HG02981 (cell line): ENCODE results near the gene PCDHA10.
"Not testable (repeated sequence)": the region's sequence is repeated elsewhere in the genome, so short reads cannot be mapped to it uniquely, and the experiment has no call there.

ENCODE experiments used
- ATAC-seq: cut with Tn5 transposase; IDR thresholded peaks from one replicate; pipeline ENCODE4 v1.9.1; 2021; ENCODE audit warnings: mild to moderate bottlenecking, moderate library complexity; ENCODE audit not compliant: unreplicated experiment

PCDHA10 gene

DNA sequence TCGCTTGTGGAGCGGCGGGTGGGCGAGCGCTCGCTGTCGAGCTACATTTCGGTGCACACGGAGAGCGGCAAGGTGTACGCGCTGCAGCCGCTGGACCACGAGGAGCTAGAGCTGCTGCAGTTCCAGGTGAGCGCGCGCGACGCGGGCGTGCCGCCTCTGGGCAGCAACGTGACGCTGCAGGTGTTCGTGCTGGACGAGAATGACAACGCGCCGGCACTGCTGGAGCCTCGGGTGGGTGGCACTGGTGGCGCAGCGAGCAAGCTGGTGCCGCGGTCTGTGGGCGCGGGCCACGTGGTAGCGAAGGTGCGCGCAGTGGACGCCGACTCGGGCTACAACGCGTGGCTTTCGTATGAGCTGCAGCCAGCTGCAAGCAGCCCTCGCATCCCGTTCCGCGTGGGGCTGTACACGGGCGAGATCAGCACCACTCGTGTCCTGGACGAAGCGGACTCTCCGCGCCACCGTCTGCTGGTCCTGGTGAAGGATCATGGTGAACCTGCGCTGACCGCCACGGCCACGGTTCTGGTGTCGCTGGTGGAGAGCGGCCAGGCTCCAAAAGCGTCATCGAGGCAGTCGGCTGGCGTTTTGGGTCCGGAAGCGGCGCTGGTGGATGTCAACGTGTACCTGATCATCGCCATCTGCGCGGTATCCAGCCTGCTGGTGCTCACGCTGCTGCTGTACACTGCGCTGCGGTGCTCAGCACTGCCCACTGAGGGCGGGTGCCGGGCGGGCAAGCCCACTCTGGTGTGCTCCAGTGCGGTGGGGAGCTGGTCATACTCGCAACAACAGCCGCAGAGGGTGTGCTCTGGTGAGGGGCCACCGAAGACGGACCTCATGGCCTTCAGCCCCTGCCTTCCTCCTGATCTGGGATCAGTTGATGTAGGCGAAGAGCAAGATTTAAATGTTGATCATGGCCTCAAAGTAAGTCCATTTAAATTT, 12.6 kb upstream of the PCDHA10 start:
- ATAC-seq: no peak

DNA sequence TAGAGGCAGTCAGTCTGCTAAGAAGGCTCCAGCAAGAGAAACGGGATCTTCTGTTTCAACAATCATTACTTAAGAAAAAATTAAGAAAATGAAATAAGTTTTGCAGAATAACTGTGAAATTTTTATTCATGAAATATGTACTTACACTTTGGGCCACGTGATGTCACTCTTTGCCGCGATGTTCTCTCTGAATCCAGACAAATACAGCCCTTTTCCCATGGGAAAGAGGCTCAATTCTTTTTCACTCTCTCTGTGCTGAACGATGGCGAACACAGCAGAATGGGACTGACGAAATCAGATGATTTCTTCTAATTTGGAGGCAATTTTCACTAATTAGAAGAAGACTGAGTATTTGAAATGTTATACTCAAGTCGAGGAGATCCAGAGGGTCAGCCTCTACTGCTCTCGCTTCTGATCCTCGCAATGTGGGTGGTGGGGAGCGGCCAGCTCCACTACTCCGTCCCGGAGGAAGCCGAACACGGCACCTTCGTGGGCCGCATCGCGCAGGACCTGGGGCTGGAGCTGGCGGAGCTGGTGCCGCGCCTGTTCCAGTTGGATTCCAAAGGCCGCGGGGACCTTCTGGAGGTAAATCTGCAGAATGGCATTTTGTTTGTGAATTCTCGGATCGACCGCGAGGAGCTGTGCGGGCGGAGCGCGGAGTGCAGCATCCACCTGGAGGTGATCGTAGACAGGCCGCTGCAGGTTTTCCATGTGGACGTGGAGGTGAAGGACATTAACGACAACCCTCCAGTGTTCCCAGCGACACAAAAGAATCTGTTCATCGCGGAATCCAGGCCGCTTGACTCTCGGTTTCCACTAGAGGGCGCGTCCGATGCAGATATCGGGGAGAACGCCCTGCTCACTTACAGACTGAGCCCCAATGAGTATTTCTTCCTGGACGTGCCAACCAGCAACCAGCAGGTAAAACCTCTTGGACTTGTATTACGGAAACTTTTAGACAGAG, 7.3 kb upstream of the PCDHA10 start, which contains the start of gene PCDHA9:
Gene PCDHA9, plus strand, starts transcription at position 244 of the 964 bp plus-strand sequence. Its CDS starts 114 bp downstream, at position 358.
- ATAC-seq: not testable (repeated sequence)

DNA sequence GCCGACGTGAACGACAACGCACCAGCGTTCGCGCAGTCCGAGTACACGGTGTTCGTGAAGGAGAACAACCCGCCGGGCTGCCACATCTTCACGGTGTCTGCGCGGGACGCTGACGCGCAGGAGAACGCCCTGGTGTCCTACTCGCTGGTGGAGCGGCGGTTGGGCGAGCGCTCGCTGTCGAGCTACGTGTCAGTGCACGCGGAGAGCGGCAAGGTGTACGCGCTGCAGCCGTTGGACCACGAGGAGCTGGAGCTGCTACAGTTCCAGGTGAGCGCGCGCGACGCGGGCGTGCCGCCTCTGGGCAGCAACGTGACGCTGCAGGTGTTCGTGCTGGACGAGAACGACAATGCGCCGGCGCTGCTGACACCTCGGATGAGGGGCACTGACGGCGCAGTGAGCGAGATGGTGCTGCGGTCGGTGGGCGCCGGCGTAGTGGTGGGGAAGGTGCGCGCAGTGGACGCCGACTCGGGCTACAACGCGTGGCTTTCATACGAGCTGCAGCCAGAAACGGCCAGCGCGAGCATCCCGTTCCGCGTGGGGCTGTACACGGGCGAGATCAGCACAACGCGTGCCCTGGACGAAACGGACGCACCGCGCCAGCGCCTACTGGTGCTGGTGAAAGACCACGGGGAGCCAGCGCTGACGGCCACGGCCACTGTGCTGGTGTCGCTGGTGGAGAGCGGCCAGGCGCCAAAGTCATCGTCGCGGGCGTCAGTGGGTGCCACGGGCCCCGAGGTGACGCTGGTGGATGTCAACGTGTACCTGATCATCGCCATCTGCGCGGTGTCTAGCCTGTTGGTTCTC, 5.7 kb upstream of the PCDHA10 start:
- not testable (repeated sequence) for ATAC-seq

DNA sequence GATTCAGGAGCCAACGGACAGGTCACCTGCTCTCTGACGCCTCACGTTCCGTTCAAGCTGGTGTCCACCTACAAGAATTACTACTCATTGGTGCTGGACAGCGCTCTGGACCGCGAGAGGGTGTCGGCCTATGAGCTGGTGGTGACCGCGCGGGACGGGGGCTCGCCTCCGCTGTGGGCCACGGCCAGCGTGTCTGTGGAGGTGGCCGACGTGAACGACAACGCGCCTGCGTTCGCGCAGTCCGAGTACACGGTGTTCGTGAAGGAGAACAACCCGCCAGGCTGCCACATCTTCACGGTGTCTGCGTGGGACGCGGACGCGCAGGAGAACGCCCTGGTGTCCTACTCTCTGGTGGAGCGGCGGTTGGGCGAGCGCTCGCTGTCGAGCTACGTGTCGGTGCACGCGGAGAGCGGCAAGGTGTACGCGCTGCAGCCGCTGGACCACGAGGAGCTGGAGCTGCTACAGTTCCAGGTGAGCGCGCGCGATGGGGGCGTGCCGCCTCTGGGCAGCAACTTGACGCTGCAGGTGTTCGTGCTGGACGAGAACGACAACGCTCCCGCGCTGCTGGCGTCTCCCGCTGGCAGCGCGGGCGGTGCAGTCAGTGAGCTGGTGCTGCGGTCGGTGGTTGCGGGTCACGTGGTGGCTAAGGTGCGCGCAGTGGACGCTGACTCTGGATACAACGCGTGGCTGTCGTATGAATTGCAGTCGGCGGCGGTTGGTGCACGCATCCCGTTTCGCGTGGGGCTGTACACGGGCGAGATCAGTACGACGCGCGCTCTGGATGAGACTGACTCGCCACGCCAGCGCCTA, 1.7 kb downstream of the PCDHA10 start:
- ATAC-seq: no peak

DNA sequence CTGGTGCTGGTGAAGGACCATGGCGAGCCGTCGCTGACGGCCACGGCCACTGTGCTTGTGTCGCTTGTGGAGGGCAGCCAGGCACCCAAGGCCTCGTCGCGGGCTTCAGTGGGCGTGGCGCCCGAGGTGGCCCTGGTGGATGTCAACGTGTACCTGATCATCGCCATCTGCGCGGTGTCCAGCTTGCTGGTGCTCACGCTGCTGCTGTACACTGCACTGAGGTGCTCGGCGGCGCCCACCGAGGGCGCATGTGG, 2.2 kb downstream of the PCDHA10 start:
- ATAC-seq: no peak

DNA sequence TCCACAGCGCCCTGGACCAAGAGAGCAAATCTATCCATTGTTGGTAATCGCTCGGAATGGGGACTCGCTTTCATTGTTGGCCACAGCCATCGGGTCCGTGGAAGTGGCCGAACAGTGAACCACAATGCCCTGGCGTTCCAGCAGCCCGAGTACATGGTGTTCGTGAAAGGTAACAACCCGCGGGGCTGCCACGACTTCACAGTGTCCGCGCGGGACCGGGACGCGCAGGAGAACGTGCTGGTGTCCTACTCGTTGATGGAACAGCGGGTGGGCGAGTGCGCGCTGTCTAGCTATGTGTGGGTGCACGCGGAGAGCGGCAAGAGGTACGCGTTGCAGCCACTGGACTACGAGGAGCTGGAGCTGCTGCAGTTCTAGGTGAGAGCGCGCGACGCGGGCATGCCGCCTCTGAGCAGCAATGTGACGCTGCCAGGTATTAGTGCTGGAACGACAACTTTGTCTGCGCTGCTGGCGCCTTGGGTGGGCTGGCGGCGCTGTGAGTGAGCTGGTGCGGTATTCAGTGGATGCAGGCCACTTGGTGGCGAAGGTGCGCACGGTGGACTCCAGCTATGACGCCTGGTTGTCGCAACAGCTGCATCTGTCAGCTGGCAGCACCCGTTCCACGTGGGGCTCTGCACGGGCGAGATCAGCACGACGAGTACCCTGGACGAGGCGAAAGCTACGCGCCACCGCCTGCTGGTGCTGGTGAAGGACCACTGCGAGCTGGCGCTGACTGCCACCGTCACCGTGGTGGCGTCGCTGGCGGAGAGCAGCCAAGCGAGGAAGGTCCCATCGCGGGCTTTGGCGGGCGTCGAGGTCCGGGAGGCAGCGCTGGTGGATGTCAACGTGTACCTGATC, 7.0 kb downstream of the PCDHA10 start:
- no peak for ATAC-seq

DNA sequence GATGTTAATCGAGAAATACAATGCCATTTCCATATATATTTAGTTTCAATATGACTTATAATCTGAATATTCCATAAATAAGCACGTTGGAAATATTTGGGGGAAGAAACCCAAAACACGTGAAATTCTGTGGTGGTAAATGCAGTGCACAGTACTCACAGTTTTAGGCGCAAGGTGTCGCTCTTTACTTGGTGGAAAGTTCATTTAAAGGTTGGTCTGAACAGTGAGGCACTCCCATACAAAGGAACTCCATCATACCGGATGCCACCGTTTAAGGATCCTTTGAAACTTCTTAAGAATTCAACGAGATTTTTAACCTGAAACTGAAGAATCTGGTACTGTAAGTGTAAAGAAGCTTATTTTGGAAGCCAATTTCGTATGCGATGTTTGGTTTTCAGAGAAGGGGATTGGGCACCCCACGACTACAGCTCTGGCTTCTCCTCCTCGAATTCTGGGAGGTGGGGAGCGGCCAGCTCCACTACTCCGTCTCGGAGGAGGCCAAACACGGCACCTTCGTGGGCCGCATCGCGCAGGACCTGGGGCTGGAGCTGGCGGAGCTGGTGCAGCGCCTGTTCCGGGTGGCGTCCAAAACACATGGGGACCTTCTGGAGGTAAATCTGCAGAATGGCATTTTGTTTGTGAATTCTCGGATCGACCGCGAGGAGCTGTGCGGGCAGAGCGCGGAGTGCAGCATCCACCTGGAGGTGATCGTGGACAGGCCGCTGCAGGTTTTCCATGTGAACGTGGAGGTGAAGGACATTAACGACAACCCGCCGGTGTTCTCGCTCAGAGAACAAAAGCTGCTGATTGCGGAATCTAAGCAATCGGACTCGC, 13.2 kb downstream of the PCDHA10 start, which contains the start of gene PCDHA11:
Gene PCDHA11, plus strand, starts transcription at position 237 of the 834 bp plus-strand sequence. Its CDS starts 147 bp downstream, at position 384.
- ATAC-seq: no peak

DNA sequence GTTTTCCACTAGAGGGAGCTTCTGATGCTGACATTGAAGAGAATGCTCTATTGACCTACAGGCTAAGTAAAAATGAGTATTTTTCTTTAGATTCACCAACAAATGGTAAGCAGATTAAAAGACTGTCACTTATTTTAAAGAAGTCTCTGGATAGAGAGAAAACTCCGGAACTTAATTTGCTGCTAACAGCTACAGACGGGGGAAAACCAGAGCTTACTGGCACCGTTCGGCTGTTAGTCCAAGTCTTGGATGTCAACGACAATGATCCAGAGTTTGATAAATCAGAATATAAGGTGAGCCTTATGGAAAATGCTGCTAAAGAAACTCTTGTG, 13.8 kb downstream of the PCDHA10 start:
- no peak for ATAC-seq

DNA sequence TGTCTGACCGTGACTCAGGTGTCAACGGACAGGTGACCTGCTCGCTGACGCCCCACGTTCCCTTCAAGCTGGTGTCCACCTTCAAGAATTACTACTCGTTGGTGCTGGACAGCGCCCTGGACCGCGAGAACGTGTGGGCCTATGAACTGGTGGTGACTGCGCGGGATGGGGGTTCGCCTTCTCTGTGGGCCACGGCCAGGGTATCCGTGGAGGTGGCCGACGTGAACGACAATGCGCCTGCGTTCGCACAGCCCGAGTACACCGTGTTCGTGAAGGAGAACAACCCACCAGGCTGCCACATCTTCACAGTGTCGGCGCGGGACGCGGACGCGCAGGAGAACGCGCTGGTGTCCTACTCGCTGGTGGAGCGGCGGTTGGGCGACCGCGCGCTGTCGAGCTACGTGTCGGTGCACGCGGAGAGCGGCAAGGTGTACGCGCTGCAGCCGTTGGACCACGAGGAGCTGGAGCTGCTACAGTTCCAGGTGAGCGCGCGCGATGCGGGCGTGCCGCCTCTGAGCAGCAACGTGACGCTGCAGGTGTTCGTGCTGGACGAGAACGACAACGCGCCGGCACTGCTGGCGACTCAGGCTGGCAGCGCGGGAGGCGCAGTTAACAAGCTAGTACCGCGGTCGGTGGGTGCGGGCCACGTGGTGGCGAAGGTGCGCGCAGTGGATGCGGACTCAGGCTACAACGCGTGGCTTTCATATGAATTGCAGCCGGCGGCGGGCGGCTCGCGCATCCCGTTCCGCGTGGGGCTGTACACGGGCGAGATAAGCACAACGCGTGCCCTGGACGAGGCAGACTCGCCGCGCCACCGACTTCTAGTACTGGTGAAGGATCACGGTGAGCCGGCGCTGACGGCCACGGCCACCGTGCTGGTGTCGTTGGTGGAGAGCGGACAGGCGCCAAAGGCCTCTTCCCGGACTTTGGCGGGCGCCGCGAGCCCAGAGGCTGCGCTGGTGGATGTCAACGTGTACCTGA, 14.8 kb downstream of the PCDHA10 start:
- ATAC-seq: no peak

DNA sequence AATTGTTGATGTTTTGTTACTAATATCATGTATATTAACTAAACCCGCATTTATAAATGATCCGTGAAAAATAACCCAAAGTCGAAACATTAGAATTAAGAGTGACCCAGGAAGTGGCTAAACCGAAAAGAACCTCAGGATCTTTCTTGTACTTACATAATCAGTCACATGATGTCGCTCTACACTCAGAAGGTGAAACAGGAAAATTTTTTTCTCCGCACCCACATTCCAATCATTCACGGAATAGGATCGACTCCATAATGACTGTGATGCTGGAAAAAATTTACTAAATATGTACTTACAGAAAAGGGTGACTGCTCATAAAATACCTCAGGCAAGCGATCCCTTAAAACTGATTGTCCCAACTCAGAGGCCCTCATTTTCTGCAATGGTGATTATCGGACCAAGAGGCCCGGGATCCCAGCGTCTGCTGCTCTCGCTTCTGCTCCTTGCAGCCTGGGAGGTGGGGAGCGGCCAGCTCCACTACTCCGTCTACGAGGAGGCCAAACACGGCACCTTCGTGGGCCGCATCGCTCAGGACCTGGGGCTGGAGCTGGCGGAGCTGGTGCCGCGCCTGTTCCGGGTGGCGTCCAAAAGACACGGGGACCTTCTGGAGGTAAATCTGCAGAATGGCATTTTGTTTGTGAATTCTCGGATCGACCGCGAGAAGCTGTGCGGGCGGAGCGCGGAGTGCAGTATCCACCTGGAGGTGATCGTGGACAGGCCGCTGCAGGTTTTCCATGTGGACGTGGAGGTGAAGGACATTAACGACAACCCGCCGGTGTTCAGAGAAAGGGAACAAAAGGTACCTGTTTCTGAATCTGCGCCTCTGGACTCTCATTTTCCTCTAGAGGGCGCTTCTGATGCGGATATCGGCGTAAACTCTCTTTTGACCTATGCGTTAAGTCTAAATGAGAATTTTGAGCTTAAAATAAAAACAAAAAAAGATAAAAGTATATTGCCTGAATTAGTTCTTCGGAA, 19.7 kb downstream of the PCDHA10 start, which contains the start of gene PCDHA12:
Gene PCDHA12, plus strand, starts transcription at position 224 of the 981 bp plus-strand sequence. Its CDS starts 165 bp downstream, at position 389.
- ATAC-seq: no peak

DNA sequence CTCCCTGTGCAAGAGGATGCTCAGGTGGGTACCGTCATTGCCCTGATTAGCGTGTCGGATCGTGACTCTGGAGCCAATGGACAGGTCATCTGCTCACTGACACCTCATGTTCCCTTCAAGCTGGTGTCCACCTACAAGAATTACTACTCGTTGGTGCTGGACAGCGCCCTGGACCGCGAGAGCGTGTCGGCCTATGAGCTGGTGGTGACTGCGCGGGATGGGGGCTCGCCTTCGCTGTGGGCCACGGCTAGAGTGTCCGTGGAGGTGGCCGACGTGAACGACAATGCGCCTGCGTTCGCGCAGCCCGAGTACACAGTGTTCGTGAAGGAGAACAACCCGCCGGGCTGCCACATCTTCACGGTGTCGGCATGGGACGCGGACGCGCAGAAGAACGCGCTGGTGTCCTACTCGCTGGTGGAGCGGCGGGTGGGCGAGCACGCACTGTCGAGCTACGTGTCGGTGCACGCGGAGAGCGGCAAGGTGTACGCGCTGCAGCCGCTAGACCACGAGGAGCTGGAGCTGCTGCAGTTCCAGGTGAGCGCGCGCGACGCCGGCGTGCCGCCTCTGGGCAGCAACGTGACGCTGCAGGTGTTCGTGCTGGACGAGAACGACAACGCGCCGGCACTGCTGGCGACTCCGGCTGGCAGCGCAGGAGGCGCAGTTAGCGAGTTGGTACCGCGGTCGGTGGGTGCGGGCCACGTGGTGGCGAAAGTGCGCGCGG, 21.0 kb downstream of the PCDHA10 start:
- not testable (repeated sequence) for ATAC-seq

DNA sequence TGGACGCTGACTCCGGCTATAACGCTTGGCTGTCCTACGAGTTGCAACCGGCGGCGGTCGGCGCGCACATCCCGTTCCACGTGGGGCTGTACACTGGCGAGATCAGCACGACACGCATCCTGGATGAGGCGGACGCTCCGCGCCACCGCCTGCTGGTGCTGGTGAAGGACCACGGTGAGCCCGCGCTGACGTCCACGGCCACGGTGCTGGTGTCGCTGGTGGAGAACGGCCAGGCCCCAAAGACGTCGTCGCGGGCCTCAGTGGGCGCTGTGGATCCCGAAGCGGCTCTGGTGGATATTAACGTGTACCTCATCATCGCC, 21.5 kb downstream of the PCDHA10 start:
- ATAC-seq: no peak

DNA sequence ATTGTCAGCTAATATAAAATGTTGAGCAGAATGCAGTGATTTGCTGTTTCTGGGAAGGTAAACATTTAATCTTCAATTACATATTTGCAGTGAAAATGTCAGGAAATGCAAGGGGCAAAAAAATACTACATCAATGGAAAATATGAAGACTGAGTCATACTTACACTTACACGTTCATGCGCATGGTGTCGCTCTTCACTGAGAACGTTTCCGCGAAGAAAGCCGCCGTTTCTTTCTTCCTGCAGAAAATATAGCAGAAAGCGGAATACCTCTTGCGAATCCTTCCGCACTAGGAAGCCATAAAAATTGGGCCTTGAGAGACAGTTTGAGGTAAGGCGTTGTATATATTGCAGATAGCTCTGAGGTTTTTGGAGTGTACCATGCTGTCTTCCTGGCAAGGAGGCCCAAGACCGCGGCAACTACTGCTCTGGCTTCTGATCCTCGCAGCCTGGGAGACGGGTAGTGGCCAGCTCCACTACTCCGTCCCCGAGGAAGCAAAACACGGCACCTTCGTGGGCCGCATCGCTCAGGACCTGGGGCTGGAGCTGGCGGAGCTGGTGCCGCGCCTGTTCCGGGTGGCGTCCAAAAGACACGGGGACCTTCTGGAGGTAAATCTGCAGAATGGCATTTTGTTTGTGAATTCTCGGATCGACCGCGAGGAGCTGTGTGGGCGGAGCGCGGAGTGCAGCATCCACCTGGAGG, 26.3 kb downstream of the PCDHA10 start, which contains the start of gene PCDHA13:
Gene PCDHA13, plus strand, starts transcription at position 236 of the 702 bp plus-strand sequence. Its CDS starts 145 bp downstream, at position 381.
- ATAC-seq: no peak

DNA sequence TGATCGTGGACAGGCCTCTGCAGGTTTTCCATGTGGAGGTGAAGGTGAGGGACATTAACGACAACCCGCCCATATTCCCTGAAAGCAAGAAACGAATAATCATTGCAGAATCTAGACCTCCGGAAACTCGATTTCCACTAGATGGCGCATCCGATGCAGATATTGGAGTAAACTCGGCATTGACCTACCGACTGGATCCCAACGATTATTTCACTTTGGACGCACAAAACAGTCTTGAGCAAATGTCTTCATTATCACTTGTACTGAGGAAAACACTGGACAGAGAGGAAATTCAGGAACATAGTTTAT, 26.8 kb downstream of the PCDHA10 start:
- no peak for ATAC-seq

DNA sequence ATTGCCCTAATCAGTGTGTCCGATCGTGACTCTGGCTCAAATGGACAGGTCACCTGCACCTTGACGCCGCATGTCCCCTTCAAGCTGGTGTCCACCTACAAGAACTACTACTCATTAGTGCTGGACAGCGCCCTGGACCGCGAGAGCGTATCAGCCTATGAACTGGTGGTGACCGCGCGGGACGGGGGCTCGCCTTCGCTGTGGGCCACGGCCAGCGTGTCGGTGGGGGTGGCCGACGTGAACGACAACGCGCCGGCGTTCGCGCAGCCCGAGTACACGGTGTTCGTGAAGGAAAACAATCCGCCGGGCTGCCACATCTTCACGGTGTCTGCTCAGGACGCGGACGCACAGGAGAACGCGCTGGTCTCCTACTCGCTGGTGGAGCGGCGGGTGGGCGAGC, 27.7 kb downstream of the PCDHA10 start:
- ATAC-seq: no peak
